Keratinocyte (primary cell): Measurements from ENCODE around the gene TNRC18.

Experiments
- CTCF ChIP-seq, 3 experiments: IDR thresholded peaks in 1 of 3; conservative IDR thresholded peaks in 1 of 3; optimal IDR thresholded peaks in 1 of 3; 2 replicates in 2 of 3; 3 replicates in 1 of 3; pipeline versions ENCODE3 to v1.5.1; 2011; ENCODE audit warnings: low read length in 3 of 3, mild to moderate bottlenecking in 3 of 3, moderate library complexity in 2 of 3, control low read depth in 1 of 3, inconsistent platforms in 1 of 3; ENCODE audit not compliant: insufficient read depth in 2 of 3; ENCODE audit errors: extremely low read depth in 1 of 3
- EZH2 ChIP-seq: IDR thresholded peaks from one replicate; pipeline ENCODE4 v1.6.1; 2012; ENCODE audit warnings: inconsistent platforms, mild to moderate bottlenecking, low read length, moderate library complexity

DNA sequence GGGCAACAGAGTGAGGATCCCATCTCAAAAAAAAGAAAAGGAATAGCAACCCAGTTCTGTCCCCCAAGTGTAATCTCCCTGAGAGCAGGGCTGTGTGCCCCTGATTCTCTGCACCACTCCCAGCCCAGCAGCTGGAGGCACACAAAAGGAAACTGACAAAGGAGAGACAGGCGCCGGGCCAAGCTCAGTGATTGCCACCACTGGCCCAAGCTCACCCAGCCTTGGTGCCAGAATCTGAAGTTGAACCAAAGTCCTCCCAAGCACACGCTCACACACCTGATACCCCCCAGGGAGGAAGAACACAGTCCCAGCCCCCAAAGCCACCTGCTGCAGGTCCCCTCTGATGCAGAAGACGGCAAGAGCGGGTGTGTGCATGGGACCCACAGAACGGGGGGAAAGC lies 50.3 kb downstream of the TNRC18 start:
- TF ChIP-seq CTCF (optimal IDR thresholded peaks at IDR 0.05 in 1 of 3, IDR thresholded peaks at IDR 0.05 in 1 of 3, conservative IDR thresholded peaks at IDR 0.05 in 1 of 3; ENCODE audit: extremely low read depth in 1 of 3, insufficient read depth in 2 of 3, low read length in 3 of 3) (no peak), EZH2 (no peak)
